GM12878 (cell line): ENCODE measurements around the gene TYROBP. TPM values are rescaled to one million over a fixed set of nuclear protein-coding genes. Genes with fewer than 3 reads are reported as not detected.

Experiments used
- ATAC-seq: fragments of 200-7000 bp; cut with Tn5 transposase; 3 replicates; pipeline ENCODE4 v1.9.1; 2020; ENCODE audit warnings: mild to moderate bottlenecking, moderate library complexity
- BruUV-seq: library from RNA; stranded (reverse); fragments of 400-500 nt; replicated peaks from 2 replicates; lab custom pipeline; 2021; lab: Mats Ljungman, UMichigan
- CTCF ChIA-PET: fragments of 300-600 bp; sonication (Branson Sonifier 250); formaldehyde crosslinking; extraction: SDS; loops from one replicate; lab custom pipeline; 2021; ENCODE audit warnings: inconsistent platforms; lab: Yijun Ruan, JAX
- POLR2A ChIA-PET: fragments of 350-600 bp; formaldehyde crosslinking; extraction: SDS; loops from one replicate; lab custom pipeline; 2021; ENCODE audit warnings: inconsistent platforms; lab: Charles Lee
- RAD21 ChIA-PET: fragments of 300-600 bp; sonication (Branson Sonifier 250); formaldehyde crosslinking; loops from one replicate; lab custom pipeline; 2023; ENCODE audit warnings: antibody characterized with exemption; ENCODE audit not compliant: unreplicated experiment; lab: Charles Lee
- SMC1A ChIA-PET: fragments of 300-600 bp; sonication (Branson Sonifier 250); formaldehyde crosslinking; loops from one replicate; lab custom pipeline; 2023; ENCODE audit not compliant: unreplicated experiment, uncharacterized antibody; lab: Charles Lee
- DNase-seq: peaks from one replicate; pipeline ENCODE4 v3.0.0-alpha.2; 2011; ENCODE audit warnings: low read depth, low spot score
- FAIRE-seq: peaks from 3 replicates; lab custom pipeline; 2011; peaks lifted over from hg19 to GRCh38; lab: Jason Lieb, UNC
- H2AFZ ChIP-seq: 2 replicates; pipeline ENCODE4 v1.6.0; 2011; ENCODE audit warnings: low read depth, low read length, control low read depth; ENCODE audit not compliant: control insufficient read depth
- H3K27ac ChIP-seq: 2 replicates; pipeline ENCODE4 v1.5.1; 2011; ENCODE audit warnings: control low read depth; ENCODE audit not compliant: control insufficient read depth, insufficient read depth
- H3K27me3 ChIP-seq, 2 experiments: replicated peaks in 1 of 2; 2 replicates each; pipeline versions ENCODE4 v1.6.0 to v1.6.1; 2011; ENCODE audit warnings: low read length in 1 of 2; ENCODE audit not compliant: control insufficient read depth in 2 of 2, insufficient read depth in 2 of 2
- H3K36me3 ChIP-seq, 2 experiments: 2 replicates each; pipeline ENCODE4 v1.5.1; 2011; ENCODE audit warnings: low read length in 1 of 2; ENCODE audit not compliant: control insufficient read depth in 2 of 2, insufficient read depth in 2 of 2
- H3K4me1 ChIP-seq: 2 replicates; pipeline ENCODE4 v1.6.1; 2011; ENCODE audit warnings: mild to moderate bottlenecking, low read length, moderate library complexity, mixed read lengths; ENCODE audit not compliant: control insufficient read depth, insufficient read depth
- H3K4me2 ChIP-seq: 2 replicates; pipeline ENCODE4 v1.6.0; 2011; ENCODE audit warnings: control low read depth; ENCODE audit not compliant: control insufficient read depth, insufficient read depth
- H3K4me3 ChIP-seq: fragments of 200-600 bp; sonication (generic); 2 replicates; pipeline ENCODE4 v1.5.1; 2016
- H3K79me2 ChIP-seq: 2 replicates; pipeline ENCODE4 v1.6.0; 2011; ENCODE audit warnings: low read length; ENCODE audit not compliant: control insufficient read depth, insufficient read depth
- H3K9ac ChIP-seq: 2 replicates; pipeline ENCODE4 v1.8.0; 2011; ENCODE audit warnings: low read length, control low read depth, mixed read lengths; ENCODE audit not compliant: control insufficient read depth, insufficient read depth
- H3K9me3 ChIP-seq: replicated peaks from 3 replicates; pipeline ENCODE4 v1.5.1; 2011; ENCODE audit warnings: mild to moderate bottlenecking, low read length; ENCODE audit not compliant: control insufficient read depth, insufficient read depth
- H4K20me1 ChIP-seq: 2 replicates; pipeline ENCODE4 v1.6.0; 2011; ENCODE audit not compliant: control insufficient read depth, insufficient read depth
- BCL11A ChIP-seq: IDR thresholded peaks from 2 replicates; pipeline ENCODE4 v1.6.1; 2011; ENCODE audit warnings: low read depth, low read length
- BHLHE40 ChIP-seq, 2 experiments: fragments of 450-650 bp in 1 of 2; IDR thresholded peaks; 2 replicates each; pipeline ENCODE4 v1.6.1; 2011 to 2017; ENCODE audit warnings: low read depth in 2 of 2, borderline replicate concordance in 1 of 2, improper control_type of control experiment in 1 of 2, low read length in 1 of 2, mild to moderate bottlenecking in 1 of 2
- DPF2 ChIP-seq: fragments of 450-650 bp; IDR thresholded peaks from 2 replicates; pipeline ENCODE4 v1.6.1; 2017; ENCODE audit warnings: mild to moderate bottlenecking
- E2F4 ChIP-seq: IDR thresholded peaks from 2 replicates; pipeline ENCODE4 v1.6.1; 2012; ENCODE audit warnings: low read depth, low read length, improper control_type of control experiment
- FOXK2 ChIP-seq: fragments of 450-650 bp; IDR thresholded peaks from 2 replicates; pipeline ENCODE4 v1.6.1; 2017; ENCODE audit warnings: mild to moderate bottlenecking, moderate library complexity
- IKZF1 ChIP-seq: fragments of 450-650 bp; conservative IDR thresholded peaks from 2 replicates; pipeline ENCODE4 v1.6.1; 2017; ENCODE audit warnings: antibody characterized with exemption, mild to moderate bottlenecking
- IKZF2 ChIP-seq, 2 experiments: fragments of 450-650 bp; IDR thresholded peaks; 2 replicates each; pipeline ENCODE4 v1.6.1; 2017; ENCODE audit warnings: mild to moderate bottlenecking in 2 of 2, moderate library complexity in 2 of 2
- MEF2B ChIP-seq: fragments of 450-650 bp; IDR thresholded peaks from 2 replicates; pipeline ENCODE4 v1.6.1; 2018; ENCODE audit warnings: mild to moderate bottlenecking, moderate library complexity; ENCODE audit not compliant: partially characterized antibody, poor library complexity, severe bottlenecking
- MTA2 ChIP-seq: fragments of 450-650 bp; IDR thresholded peaks from 2 replicates; pipeline ENCODE4 v1.6.1; 2016; ENCODE audit warnings: low read depth, mild to moderate bottlenecking, moderate library complexity
- PKNOX1 ChIP-seq: fragments of 450-650 bp; IDR thresholded peaks from 2 replicates; pipeline ENCODE4 v1.6.1; 2016; ENCODE audit warnings: mild to moderate bottlenecking
- POLR2AphosphoS5 ChIP-seq: IDR thresholded peaks from 2 replicates; pipeline ENCODE4 v1.6.1; 2011; ENCODE audit warnings: mild to moderate bottlenecking, low read length, inconsistent platforms
- POU2F2 ChIP-seq: IDR thresholded peaks from 3 replicates; pipeline ENCODE4 v1.6.1; 2011; ENCODE audit warnings: low read depth, mild to moderate bottlenecking, low read length, borderline replicate concordance
- RELB ChIP-seq: fragments of 450-650 bp; IDR thresholded peaks from 2 replicates; pipeline ENCODE4 v1.6.1; 2017; ENCODE audit warnings: low read depth, mild to moderate bottlenecking, moderate library complexity
- RFX5 ChIP-seq: IDR thresholded peaks from 2 replicates; pipeline ENCODE4 v1.6.1; 2011; ENCODE audit warnings: low read depth, low read length, improper control_type of control experiment
- RUNX3 ChIP-seq: IDR thresholded peaks from 2 replicates; pipeline ENCODE4 v1.6.1; 2012; ENCODE audit warnings: low read length, inconsistent platforms
- SMAD5 ChIP-seq: IDR thresholded peaks from 2 replicates; pipeline ENCODE4 v1.6.1; 2016; ENCODE audit warnings: antibody characterized with exemption, low read depth
- SPI1 ChIP-seq: IDR thresholded peaks from 2 replicates; pipeline ENCODE4 v1.6.1; 2011; ENCODE audit warnings: low read depth, mild to moderate bottlenecking, low read length, moderate library complexity, borderline replicate concordance; ENCODE audit not compliant: insufficient read depth
- TCF3 ChIP-seq: IDR thresholded peaks from 2 replicates; pipeline ENCODE4 v1.6.1; 2012; ENCODE audit warnings: low read depth, mild to moderate bottlenecking, low read length, borderline replicate concordance; ENCODE audit not compliant: insufficient read depth
- WGBS: methylation state at CpG from one replicate; pipeline ENCODE4 v1.1.6; 2016; ENCODE audit warnings: low lambda C conversion rate; ENCODE audit not compliant: insufficient replicate concordance, insufficient coverage; ENCODE audit errors: missing lambda C conversion rate; 5-methylcytosine and 5-hydroxymethylcytosine counted together
- in situ Hi-C: fragments of 300-500 bp; cut with MboI; formaldehyde crosslinking; loops from 9 replicates; pipeline ENCODE4 v1.14.3; 2018; ENCODE audit warnings: mixed read lengths
- intact Hi-C: fragments of 100-400 bp; cut with micrococcal nuclease; formaldehyde crosslinking; loops from one replicate; pipeline ENCODE4 v1.14.2; 2022; ENCODE audit not compliant: unreplicated experiment
- polyA plus RNA-seq, 11 experiments: library from polyadenylated mRNA; depleted of rRNA in 4 of 11; unstranded in 6 of 11; stranded (reverse) in 5 of 11; fragments of >200 nt; fragmentation: Nextera tagmentation in 4 of 11; fragmentation: Illumina TruSeq in 1 of 11; extraction: Ambion mirVana in 4 of 11; extraction: Trizol in 1 of 11; gene quantifications; 1 replicate in 1 of 11; 2 replicates in 10 of 11; pipeline versions ENCODE4 v1.2.1 to v1.2.3, GENCODE V29; 2011 to 2016; ENCODE audit warnings: inconsistent platforms in 2 of 11, missing spikeins in 2 of 11, low read depth in 1 of 11
- total RNA-seq, 4 experiments: library from RNA; depleted of rRNA in 3 of 4; stranded (reverse); fragments of >200 nt in 3 of 4; fragmentation: Illumina TruSeq in 1 of 4; extraction: Trizol in 1 of 4; gene quantifications; 2 replicates each; pipeline versions ENCODE4 v1.2.1 to v1.2.3, GENCODE V29; 2013 to 2021

Gene TYROBP
- total and polyA plus RNA-seq, 10 of the 15 experiments (the other 5 are each of a cell fraction or from before 2014, with no cell fraction given), result 0.33 to 2.4 (median 0.58) TPM; not detected in 2

DNA sequence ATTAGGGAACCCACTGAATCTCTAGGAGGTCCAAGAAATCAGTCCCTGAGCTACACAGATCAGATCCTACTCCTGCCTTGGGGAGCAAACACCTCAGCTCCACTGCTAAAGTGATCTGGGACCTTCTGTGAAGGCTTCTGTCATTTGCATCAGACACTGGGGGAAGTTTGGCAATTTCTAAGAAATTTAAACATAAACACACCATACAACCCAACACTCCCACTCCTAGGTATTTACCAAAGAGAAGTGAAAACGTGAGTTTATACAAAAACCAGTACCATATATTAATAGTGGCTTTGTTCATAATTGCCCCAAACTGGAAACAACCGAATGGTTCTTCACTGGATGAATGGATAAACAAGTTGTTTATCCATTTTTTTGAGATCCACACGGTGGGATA lies 7.3 kb upstream of the TYROBP start:
- TF ChIP-seq RELB (peak; percentile 80), TCF3 (no peak), BHLHE40 (IDR thresholded peaks at IDR 0.05; ENCODE audit: borderline replicate concordance in 1 of 2, low read depth in 2 of 2, low read length in 1 of 2) (peak; percentile 77 to 79), POU2F2 (0 out of 3 replicates have a peak, but pooled peaks have one; percentile 30), MTA2 (peak; percentile 57), RFX5 (no peak), RUNX3 (peak; percentile 26; the same call in 1 of the 2 replicates), POLR2AphosphoS5 (peak; percentile 62), E2F4 (no peak), SMAD5 (no peak), MEF2B (peak; percentile 23), SPI1 (peak; percentile 56; the same call in 1 of the 2 replicates), PKNOX1 (0 out of 2 replicates have a peak, but pooled peaks have one; percentile 4), FOXK2 (no peak), DPF2 (0 out of 2 replicates have a peak, but pooled peaks have one; percentile 24), IKZF1 (peak; percentile 60), BCL11A (peak; percentile 26; the same call in 1 of the 2 replicates), IKZF2 (IDR thresholded peaks at IDR 0.05) (peak in 1 of 2 experiments; percentile 41; a peak in 2 of 4 replicates)
- TF ChIP-seq, all 136 proteins: peak for 13
- in situ Hi-C loops, result no loop called here
- Histone ChIP-seq H3K4me1 (peaks cover 45% of the 10 kb centered on the region), H3K27me3 (no peaks in the 10 kb centered on the region), H3K4me2 (no peak overlapping the region; the same call in 1 of the 2 replicates), H3K79me2 (no peaks in the 10 kb centered on the region), H3K27ac (no peak overlapping the region; the same call in 1 of the 2 replicates), H3K9ac (no peak overlapping the region), H3K4me3 (no peak overlapping the region), H3K36me3 (no peaks in the 10 kb centered on the region), H2AFZ (peak overlapping the region; percentile 1; the same call in 1 of the 2 replicates), H3K9me3 (no peaks in the 10 kb centered on the region), H4K20me1 (no peaks in the 10 kb centered on the region)
- peak; percentile 67 for ATAC-seq
- 4% methylated on average over 3 of the region's 3 CpGs for WGBS
- FAIRE-seq, result no peak
- ChIA-PET POLR2A (interaction anchor here (0.6 to 5.5 kb wide), 7 partner anchors 9 to 204 kb away, joined by 3 to 48 read pairs (median 6); partner anchors contain the start of gene NFKBID), CTCF (interaction anchor here (2.5 to 3.8 kb wide), 2 partner anchors 10 to 16 kb away, joined by 10 to 12 read pairs; no protein-coding TSS in a partner anchor), RAD21 (interaction anchor here (0.7 to 4.4 kb wide), 4 partner anchors 14 to 203 kb away, joined by 3 to 21 read pairs (median 10); partner anchors contain the start of gene NFKBID), SMC1A (interaction anchor here (0.9 to 7.9 kb wide), 4 partner anchors 10 to 32 kb away, joined by 3 to 68 read pairs (median 8); no protein-coding TSS in a partner anchor)
- no peak for DNase-seq
- BruUV-seq, result no TSS peak
- intact Hi-C loops, result no loop called here
